CD8-positive, alpha-beta memory T cell (primary cell): ENCODE results near the gene OR2T6. TPM values are rescaled to one million over a fixed set of nuclear protein-coding genes. Genes with fewer than 3 reads are reported as not detected.
"Not testable (repeated sequence)": the region's sequence is repeated elsewhere in the genome, so short reads cannot be mapped to it uniquely, and the experiment has no call there.

ENCODE experiments used
- CTCF ChIA-PET: fragments of 350-600 bp; sonication (Branson Sonifier 250); formaldehyde crosslinking; loops from one replicate; lab custom pipeline; 2021; ENCODE audit warnings: antibody characterized with exemption; lab: Charles Lee
- POLR2A ChIA-PET: fragments of 350-600 bp; sonication (Branson Sonifier 250); formaldehyde crosslinking; loops from one replicate; lab custom pipeline; 2021; ENCODE audit warnings: antibody characterized with exemption; lab: Charles Lee
- DNase-seq, 5 donors: peaks; one replicate each; pipeline versions ENCODE4 v3.0.0 to v3.0.0-alpha.2; 2020 to 2022; ENCODE audit warnings: mixed read lengths in 1 of 5
- H3K27ac ChIP-seq: one replicate; pipeline ENCODE4 v1.7.0; 2013; ENCODE audit warnings: low read depth, mild to moderate bottlenecking, low read length, moderate library complexity
- H3K27me3 ChIP-seq: 2 replicates; pipeline ENCODE4 v1.7.0; 2013; ENCODE audit warnings: low read length, mild to moderate bottlenecking; ENCODE audit not compliant: insufficient read depth, poor library complexity, severe bottlenecking
- H3K36me3 ChIP-seq: 2 replicates; pipeline ENCODE4 v1.7.0; 2013; ENCODE audit warnings: mild to moderate bottlenecking, low read length, moderate library complexity; ENCODE audit not compliant: insufficient read depth
- H3K4me1 ChIP-seq: 2 replicates; pipeline ENCODE4 v1.7.0; 2013; ENCODE audit warnings: mild to moderate bottlenecking, low read length, moderate library complexity; ENCODE audit not compliant: insufficient read depth
- H3K4me3 ChIP-seq: 2 replicates; pipeline ENCODE4 v1.7.0; 2013; ENCODE audit warnings: mild to moderate bottlenecking, low read length
- H3K9me3 ChIP-seq: 2 replicates; pipeline ENCODE4 v1.7.0; 2013; ENCODE audit warnings: mild to moderate bottlenecking, low read length
- H3K27ac Mint-ChIP-seq, 8 donors: one replicate each; pipeline ENCODE4 v1.8.0; 2020 to 2021; ENCODE audit warnings: mixed read lengths in 8 of 8, mild to moderate bottlenecking in 6 of 8, inconsistent platforms in 3 of 8, moderate library complexity in 3 of 8
- H3K27me3 Mint-ChIP-seq, 2 donors: one replicate each; pipeline ENCODE4 v1.8.0; 2020 to 2021; ENCODE audit warnings: mixed read lengths in 2 of 2, mild to moderate bottlenecking in 1 of 2, moderate library complexity in 1 of 2
- H3K36me3 Mint-ChIP-seq, 3 donors: one replicate each; pipeline ENCODE4 v1.8.0; 2020 to 2021; ENCODE audit warnings: mixed read lengths in 3 of 3, inconsistent platforms in 1 of 3, mild to moderate bottlenecking in 1 of 3
- H3K4me1 Mint-ChIP-seq, 3 donors: one replicate each; pipeline ENCODE4 v1.8.0; 2020 to 2021; ENCODE audit warnings: mixed read lengths in 3 of 3, inconsistent platforms in 1 of 3, mild to moderate bottlenecking in 1 of 3
- H3K4me3 Mint-ChIP-seq, 7 donors: one replicate each; pipeline ENCODE4 v1.8.0; 2020 to 2021; ENCODE audit warnings: mixed read lengths in 7 of 7, mild to moderate bottlenecking in 6 of 7, moderate library complexity in 4 of 7, inconsistent platforms in 2 of 7
- H3K9me3 Mint-ChIP-seq, 5 donors: one replicate each; pipeline ENCODE4 v1.8.0; 2020 to 2022; ENCODE audit warnings: mixed read lengths in 5 of 5, mild to moderate bottlenecking in 3 of 5, moderate library complexity in 2 of 5, inconsistent platforms in 1 of 5
- polyA plus RNA-seq: library from polyadenylated mRNA; unstranded; fragments of 300-500 nt; fragmentation: Illumina TruSeq; gene quantifications from one replicate; pipeline ENCODE4 v1.2.3, GENCODE V29; 2021
- total RNA-seq, 2 experiments: library from RNA; stranded (reverse); gene quantifications; one replicate each; pipeline ENCODE4 v1.2.3, GENCODE V29; 2021

The OR2T6 gene
- total and polyA plus RNA-seq, 3 experiments from 2014 or later: not detected

DNA sequence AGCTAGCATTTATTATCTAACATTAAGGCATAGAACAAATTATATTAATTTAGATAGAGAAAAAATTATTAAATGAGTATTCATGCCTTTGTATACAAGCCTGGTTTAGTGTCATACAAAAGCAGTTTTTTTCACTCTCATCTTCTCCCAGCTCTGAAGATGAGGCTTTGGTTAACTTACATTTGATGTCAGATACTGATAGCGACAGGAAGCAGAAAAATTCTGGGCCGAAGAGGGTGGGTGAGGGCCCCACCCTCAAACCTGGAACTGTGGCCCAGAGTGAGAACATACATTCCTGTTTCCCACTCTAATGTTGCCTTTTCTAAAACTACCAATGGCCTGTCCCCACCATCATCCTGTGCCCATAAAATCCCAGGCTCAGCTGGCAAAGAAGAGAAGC is 42.3 kb downstream of the OR2T6 start:
- Histone ChIP-seq H3K36me3 (no peaks in the 10 kb centered on the region), H3K27ac (no peak overlapping the region), H3K27me3 (no peaks in the 10 kb centered on the region), H3K4me1 (peaks cover 29% of the 10 kb centered on the region), H3K9me3 (peaks cover 5% of the 10 kb centered on the region), H3K4me3 (no peak overlapping the region)
- Mint-ChIP-seq H3K9me3 (peaks cover 3 to 16% (median 7%) of the 10 kb centered on the region in 5 donors), H3K36me3 (peaks cover 0 to 4% (median 3%) of the 10 kb centered on the region in 3 donors), H3K4me3 (no peak overlapping the region), H3K27me3 (no peaks in the 10 kb centered on the region), H3K4me1 (peaks cover 0 to 4% (median 0%) of the 10 kb centered on the region in 3 donors), H3K27ac (no peak overlapping the region)
- ChIA-PET CTCF (no interaction called here), POLR2A (no interaction called here)
- no peak for DNase-seq

DNA sequence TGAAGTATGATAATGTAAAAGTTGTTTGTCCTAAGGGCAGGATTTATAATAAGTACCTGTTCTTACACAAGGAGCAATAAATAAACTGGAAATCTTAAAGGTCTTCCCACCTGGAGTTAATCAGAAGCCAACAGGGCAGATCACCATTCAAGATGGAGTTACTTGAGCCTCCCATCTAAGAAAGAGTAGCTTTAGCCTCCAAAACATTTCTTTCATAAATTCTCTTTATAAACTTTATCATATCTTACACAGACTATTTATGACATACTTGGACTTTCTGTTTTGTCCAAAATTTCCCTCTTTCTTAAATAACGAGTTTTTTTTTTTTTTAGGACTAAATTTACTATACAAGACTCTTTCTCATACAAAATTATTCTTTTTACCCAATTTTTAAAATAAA is 45.8 kb downstream of the OR2T6 start:
- Histone ChIP-seq H3K4me1 (peaks cover 23% of the 10 kb centered on the region), H3K27me3 (no peaks in the 10 kb centered on the region), H3K36me3 (no peaks in the 10 kb centered on the region), H3K27ac (no peak overlapping the region), H3K9me3 (peaks cover 5% of the 10 kb centered on the region), H3K4me3 (no peak overlapping the region)
- ChIA-PET POLR2A (no interaction called here), CTCF (no interaction called here)
- peaks cover 0 to 1% of the 10 kb centered on the region in 2 donors for H3K27me3 Mint-ChIP-seq
- H3K36me3 Mint-ChIP-seq: peaks cover 0 to 4% (median 3%) of the 10 kb centered on the region in 3 donors
- H3K9me3 Mint-ChIP-seq: peaks cover 3 to 21% (median 7%) of the 10 kb centered on the region in 5 donors
- no peak overlapping the region for H3K4me3 Mint-ChIP-seq
- no peaks in the 10 kb centered on the region for H3K4me1 Mint-ChIP-seq
- no peak for DNase-seq
- H3K27ac Mint-ChIP-seq: no peak overlapping the region

GRCh38 chr1:248427526-248428191 is 52.1 kb downstream of the OR2T6 start:
- POLR2A ChIA-PET, H3K27me3 Mint-ChIP-seq, H3K4me3 Mint-ChIP-seq, H3K9me3 Mint-ChIP-seq, H3K9me3 ChIP-seq, DNase-seq, H3K27ac Mint-ChIP-seq, CTCF ChIA-PET, H3K36me3 Mint-ChIP-seq, H3K36me3 ChIP-seq, H3K4me1 Mint-ChIP-seq, H3K4me1 ChIP-seq, H3K4me3 ChIP-seq, H3K27me3 ChIP-seq, H3K27ac ChIP-seq: not testable (repeated sequence)

- H3K27me3 ChIP-seq, H3K9me3 Mint-ChIP-seq, H3K27ac ChIP-seq, H3K9me3 ChIP-seq, H3K4me1 Mint-ChIP-seq, CTCF ChIA-PET, H3K27ac Mint-ChIP-seq, H3K36me3 Mint-ChIP-seq, H3K4me1 ChIP-seq, H3K36me3 ChIP-seq, H3K27me3 Mint-ChIP-seq, H3K4me3 Mint-ChIP-seq, POLR2A ChIA-PET, H3K4me3 ChIP-seq, DNase-seq: not testable (repeated sequence)
Measured at GRCh38 chr1:248428192-248428533, 52.6 kb downstream of the OR2T6 start.

GRCh38 chr1:248431683-248432082 is 56.1 kb downstream of the OR2T6 start:
- CTCF ChIA-PET, DNase-seq, H3K36me3 ChIP-seq, H3K9me3 ChIP-seq, H3K4me1 ChIP-seq, H3K27ac Mint-ChIP-seq, H3K27ac ChIP-seq, H3K4me1 Mint-ChIP-seq, H3K27me3 ChIP-seq, H3K27me3 Mint-ChIP-seq, H3K9me3 Mint-ChIP-seq, POLR2A ChIA-PET, H3K4me3 Mint-ChIP-seq, H3K36me3 Mint-ChIP-seq, H3K4me3 ChIP-seq: not testable (repeated sequence)

DNA sequence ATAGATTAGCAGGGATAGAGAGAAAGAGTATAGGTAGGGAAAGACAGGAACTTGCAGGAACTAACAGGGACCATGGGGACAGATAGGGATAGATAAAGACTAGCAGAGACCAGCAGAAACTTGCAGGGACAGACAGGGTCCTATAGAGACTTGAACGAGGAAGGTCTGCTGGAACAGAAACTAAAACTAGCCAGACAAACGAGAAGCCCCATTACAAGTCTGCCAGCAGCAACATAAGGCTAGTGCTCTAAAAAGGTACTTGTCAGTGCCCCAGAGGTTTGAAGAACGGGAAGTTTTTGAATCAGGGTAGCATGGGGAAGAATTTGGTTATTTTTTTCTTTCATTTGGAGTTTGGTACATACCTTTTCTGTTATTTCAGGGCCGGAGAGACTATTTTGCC is 56.7 kb downstream of the OR2T6 start:
- DNase-seq, H3K27me3 ChIP-seq, H3K4me1 ChIP-seq, H3K9me3 Mint-ChIP-seq, H3K4me1 Mint-ChIP-seq, H3K4me3 ChIP-seq, H3K36me3 Mint-ChIP-seq, H3K9me3 ChIP-seq, H3K27ac ChIP-seq, H3K4me3 Mint-ChIP-seq, H3K36me3 ChIP-seq, H3K27ac Mint-ChIP-seq, H3K27me3 Mint-ChIP-seq, POLR2A ChIA-PET, CTCF ChIA-PET: not testable (repeated sequence)

- H3K9me3 ChIP-seq, H3K27ac Mint-ChIP-seq, H3K36me3 Mint-ChIP-seq, POLR2A ChIA-PET, DNase-seq, H3K4me3 ChIP-seq, H3K27me3 Mint-ChIP-seq, H3K27ac ChIP-seq, CTCF ChIA-PET, H3K36me3 ChIP-seq, H3K4me1 ChIP-seq, H3K9me3 Mint-ChIP-seq, H3K4me1 Mint-ChIP-seq, H3K4me3 Mint-ChIP-seq, H3K27me3 ChIP-seq: not testable (repeated sequence)
Measured at GRCh38 chr1:248433811-248434415, 58.4 kb downstream of the OR2T6 start.

GRCh38 chr1:248434913-248435312 is 59.4 kb downstream of the OR2T6 start:
- DNase-seq, H3K4me1 Mint-ChIP-seq, H3K27ac Mint-ChIP-seq, H3K9me3 Mint-ChIP-seq, POLR2A ChIA-PET, H3K4me3 ChIP-seq, H3K4me1 ChIP-seq, H3K36me3 ChIP-seq, H3K9me3 ChIP-seq, H3K4me3 Mint-ChIP-seq, H3K36me3 Mint-ChIP-seq, H3K27me3 ChIP-seq, H3K27me3 Mint-ChIP-seq, CTCF ChIA-PET, H3K27ac ChIP-seq: not testable (repeated sequence)
